GM18861 (cell line): Measurements from ENCODE around the gene NDUFS2.

ENCODE experiments used
- ATAC-seq: cut with Tn5 transposase; IDR thresholded peaks from one replicate; pipeline ENCODE4 v1.9.1; 2021; ENCODE audit not compliant: unreplicated experiment

NDUFS2 gene

DNA sequence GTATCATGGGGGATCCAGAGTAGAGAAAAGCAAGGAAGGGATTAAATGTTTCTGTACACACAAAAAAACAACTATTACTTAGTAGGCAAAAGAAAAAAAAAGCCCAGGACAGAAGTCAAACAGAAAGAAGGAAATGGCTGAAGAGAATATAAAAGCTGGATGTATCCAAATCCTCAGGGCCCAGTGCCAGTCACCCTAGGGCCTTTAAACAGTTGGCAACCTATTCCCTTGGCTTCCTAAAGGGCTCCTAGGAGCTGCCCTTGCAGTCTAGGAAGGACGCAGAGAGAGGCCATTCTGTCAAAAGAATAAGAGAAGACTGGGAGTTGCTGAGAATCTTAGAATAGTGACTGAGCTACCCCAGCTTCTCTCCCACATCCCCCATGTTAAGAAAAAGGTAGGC is 29.8 kb upstream of the NDUFS2 start:
- no peak for ATAC-seq

DNA sequence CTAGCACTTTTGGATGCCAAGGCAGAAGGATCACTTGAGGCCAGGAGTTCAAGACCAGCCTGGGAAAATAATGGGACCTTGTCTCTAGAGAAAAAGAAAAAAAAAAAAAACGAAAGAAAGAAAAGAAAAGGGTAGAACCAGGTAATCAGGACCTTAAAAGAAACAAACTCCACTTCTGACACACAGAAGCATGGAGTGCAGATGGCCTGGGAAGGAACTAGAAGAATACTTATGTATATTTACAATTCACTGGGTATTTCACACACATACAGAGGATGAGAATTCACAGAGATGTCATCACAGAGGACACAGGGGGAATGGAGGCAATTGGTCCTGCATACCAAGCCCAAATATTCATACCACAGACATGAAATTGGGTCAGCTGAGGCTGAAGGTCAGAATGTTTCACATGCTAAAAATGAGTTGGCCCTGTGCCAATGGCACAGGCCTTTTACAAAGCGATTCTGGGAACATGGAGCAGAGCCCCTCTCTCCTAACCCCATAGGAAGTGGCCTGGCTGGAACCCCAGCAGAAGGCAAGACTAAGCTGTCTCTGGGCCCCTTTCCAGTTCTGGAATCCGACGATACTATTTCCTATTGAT is 29.3 kb upstream of the NDUFS2 start:
- ATAC-seq, result no peak

DNA sequence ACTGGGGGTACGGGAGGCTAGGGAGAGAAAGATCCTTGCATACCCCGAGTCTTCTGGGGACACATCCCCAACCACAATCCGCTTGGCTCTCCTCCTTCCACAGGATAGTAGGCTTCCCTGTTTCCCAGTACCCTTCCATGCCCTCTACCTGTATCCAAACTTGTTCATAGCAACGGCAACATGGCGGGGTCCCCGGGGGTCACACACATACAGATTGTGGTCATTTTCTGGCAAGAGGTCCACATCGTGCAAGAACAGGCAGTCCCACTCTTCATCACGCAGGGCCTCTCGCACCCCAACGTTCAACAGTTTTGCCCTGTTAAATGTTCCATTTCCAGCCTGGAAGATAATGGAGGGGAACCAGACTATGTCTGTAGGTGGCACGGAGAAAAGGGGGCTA is 28.5 kb upstream of the NDUFS2 start:
- no peak for ATAC-seq

DNA sequence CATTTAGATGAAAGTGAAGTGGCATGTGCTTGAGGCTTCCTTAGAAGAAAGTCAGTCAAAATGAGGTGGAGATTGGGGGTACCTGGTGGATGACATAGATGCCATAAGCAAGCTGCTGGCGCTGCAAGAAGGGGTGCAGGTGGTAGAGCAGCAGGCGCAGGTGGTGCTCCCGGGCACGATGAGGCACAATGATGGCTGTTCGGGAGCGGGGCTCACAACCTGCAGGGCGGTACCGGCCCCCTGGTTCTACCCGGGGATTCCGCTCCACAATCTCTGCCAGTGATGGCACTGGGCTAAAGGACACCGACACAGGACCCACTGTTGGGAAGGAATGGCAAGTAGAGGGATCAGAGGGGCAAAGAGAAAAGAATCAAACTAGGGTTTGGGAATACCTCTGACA is 27.3 kb upstream of the NDUFS2 start:
- no peak for ATAC-seq

DNA sequence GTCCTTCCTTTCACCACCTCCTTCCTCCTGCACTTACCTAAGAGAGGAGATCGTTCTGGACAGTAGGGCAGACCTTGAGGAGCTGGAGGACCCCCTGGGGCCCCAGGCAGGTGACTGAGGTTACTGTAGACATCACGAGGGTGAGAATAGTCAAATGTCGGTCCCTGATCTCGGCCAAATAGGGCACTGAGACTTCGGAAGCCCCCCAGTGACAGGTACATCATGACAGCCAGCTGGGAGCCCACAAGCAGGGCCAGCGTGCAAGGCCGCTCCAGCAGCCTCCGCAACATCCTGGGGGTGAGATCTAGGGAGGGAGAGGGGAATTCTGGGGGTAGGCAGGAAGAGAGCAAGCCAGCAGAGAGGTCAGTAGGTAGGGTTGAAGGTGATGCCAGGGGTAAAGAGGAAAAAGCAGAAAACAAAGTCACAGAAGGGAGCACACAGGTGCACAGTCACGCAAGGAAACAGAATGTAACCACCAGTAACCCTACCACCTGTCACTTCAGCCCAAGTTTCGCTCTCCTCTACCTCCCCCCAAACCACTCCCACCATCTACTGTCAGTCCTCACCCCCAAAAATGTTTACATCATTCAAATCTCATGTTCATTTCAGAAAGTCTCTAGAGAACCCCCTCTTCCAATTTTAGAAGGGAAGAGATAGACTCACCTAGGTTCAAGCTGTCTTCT is 26.3 kb upstream of the NDUFS2 start:
- no peak for ATAC-seq

DNA sequence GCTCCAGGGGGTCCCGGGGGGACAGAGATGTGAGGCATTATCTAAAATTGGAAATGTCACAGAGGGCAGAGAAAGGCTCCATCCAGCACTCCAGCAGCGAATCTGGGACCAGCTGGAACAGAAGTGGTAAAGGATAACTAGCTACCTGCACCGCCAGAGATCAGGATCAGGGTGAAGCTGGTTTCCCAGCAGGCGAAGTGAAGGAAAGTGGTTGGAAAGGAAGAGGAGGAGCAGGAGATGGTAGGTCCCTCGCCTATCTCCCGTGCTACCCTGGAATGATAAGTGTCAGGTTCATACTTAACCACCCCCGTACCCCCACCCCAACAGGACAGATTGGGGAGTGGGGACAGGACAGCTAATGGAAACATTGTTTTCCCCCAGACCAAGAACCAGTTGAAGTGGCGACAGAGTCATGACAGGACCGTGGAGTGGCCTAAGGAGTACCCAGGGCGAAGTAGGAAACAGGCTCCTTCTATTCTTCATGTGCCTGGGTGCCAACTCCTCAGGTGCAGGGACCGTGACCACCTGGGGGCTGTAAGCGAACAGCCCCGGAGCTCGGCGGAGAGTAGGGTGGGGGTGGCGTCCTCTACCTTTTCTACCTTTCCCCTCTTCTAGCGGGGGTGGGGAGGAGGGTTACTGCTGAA is 25.6 kb upstream of the NDUFS2 start:
- ATAC-seq, result no peak

DNA sequence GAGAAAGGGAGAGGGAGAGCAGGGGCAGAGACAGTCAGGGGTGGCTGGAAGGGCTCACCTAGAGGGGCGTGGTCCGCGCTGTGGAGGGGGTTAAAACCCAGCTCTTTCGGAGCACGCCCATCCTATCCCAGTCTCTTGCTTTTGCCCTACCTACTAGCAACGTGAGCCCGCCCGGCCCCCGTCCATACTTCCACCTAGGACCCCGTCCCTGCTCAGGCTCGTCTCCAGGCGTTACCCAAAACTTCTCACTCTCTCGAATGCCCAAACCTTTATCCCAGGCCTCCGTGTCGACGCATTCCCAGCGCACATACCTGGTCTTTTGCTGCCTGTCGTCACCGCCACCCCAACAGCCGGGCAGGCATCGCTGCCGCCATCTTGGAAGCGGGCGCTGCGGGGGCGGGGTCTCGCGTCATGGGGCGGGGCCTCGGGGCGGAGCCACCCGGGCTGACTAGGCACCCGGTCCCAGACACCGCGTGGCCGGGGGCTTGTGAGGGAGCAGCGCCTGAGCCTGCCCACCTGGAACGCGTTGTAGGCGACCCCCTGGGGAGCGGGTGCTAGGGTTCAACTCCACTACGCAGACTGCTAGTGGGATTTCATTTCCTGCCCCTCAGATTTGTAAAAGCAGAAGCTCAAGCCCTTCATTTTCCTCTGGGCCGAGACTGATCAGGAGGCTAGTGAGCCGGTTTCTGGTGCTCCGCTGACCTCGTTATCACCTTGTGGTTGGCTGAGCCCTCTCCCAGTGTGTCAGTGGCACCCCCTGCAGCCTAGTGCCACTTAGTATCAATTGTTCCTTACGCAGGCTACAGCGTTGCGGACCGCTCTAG is 24.8 kb upstream of the NDUFS2 start, which contains the start of gene B4GALT3:
B4GALT3 (minus strand) TSS at position 396 of the 824 bp plus-strand sequence. CDS start 1,447 bp downstream, outside the sequence.
- ATAC-seq, result peak; percentile 56

DNA sequence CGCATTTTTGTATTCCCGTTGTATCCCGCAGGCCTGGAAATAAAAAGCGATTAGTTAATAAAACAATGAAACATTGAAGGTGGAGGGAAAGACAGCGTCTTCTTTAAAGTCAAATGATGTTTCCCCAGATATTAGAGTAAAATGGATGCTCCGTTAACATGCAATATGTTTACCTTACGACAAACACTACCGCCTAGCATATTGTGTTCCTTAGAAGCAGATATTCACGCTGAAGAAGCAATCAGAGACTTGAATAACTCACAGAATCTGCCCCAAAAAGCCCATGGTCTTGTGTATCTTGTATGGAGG is 24.3 kb upstream of the NDUFS2 start:
- no peak for ATAC-seq

DNA sequence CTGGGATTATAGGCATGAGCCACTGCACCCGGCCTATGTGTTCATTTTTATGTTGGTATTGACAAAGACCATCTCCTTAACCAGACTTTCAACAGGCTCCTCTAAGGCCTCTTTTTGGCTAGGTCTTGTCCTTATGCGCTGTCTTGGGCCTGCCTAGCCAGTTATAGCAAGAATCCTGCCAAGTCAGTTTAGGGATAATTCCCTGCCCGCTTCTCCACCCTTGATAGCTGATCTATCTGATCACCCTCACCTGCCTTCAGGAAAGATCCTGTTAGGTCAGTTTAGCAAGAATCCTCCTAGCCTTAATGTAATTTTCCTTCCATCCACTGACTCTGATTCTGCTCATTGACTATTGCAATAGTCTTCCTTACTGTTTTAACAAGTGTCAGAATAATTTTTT is 22.5 kb upstream of the NDUFS2 start:
- no peak for ATAC-seq

DNA sequence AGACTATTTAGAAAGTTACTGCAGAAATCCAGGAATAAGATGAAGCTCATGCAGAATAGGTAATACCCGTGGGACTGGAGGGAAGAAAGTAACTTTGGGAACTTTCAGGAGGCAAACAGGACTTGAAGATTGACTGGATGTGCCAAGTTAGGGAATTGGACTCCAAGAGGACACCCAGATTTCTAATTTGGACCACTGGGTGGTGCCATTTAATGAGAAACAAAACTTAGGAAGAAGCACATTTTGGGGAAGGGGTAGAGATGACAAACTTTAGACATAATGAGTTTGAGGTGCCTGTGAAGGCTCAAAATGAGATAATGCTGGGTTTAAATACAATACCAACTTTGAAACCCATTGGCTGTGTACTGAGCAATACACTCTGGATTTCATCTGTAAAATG is 21.5 kb upstream of the NDUFS2 start:
- no peak for ATAC-seq

DNA sequence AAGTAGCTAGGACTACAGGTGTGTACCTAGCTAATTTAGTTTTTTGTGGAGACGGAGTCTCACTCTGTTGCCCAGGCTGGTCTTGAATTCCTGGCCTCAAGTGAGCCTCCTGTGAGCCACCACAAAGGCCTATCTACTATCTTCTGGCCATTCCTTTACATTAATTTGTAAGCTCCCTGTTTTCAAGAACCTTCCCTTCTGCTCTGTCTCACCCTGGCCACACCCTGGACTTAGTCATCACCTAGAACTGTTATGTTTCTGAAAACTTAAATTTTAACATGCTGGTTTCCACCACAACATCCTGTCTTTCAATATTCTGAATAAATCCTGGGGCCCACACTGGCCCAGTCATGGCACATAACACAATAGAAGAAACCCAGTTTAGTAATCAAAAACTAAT is 20.0 kb upstream of the NDUFS2 start:
- peak; percentile 46 for ATAC-seq

DNA sequence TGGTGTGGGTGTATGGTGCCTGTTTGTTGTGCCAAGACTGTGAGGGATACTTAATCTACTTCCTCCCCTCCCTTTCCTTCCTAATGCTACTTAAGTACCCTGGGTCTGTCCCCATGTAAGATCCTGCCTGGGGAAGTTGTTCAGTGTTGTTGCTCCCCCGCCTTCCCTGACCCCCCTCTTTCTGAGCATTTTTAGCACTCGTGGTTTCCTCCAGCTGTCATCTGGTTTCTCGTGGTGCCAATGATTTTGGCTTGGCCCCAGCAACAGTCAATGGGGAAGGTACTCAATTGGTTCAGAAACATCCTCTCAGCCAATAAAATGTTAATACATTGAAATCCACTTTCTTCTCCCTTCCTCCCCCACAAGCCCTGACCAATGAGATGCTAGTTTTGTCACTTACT is 16.9 kb upstream of the NDUFS2 start:
- peak; percentile 74 for ATAC-seq

DNA sequence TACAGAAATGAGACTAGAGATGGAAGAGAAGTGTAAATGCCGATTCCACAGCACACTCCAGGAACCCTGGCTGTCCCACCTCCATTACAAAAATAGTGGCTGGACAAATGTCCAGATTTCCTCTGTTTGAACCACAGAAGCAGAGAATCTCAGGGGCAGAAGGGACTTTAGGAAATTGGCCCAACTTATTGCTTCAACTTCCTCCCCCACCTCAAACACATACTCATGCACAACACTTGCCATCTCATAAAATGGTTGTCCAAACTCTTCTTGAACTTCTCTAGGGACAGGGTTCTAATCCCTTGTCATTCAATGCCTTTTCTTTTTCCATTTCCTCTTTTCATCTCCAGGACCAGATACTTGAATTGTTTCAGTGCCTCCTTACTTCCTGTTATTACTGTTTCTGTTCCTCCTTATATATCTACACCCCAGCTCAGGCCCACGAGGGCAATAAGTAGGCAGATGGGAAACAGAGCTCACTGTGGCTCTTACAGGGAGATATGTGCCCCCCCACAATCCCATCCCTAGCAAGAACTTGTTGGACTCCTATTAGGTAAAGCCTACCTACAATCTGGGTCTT is 16.3 kb upstream of the NDUFS2 start:
- peak; percentile 27 for ATAC-seq

DNA sequence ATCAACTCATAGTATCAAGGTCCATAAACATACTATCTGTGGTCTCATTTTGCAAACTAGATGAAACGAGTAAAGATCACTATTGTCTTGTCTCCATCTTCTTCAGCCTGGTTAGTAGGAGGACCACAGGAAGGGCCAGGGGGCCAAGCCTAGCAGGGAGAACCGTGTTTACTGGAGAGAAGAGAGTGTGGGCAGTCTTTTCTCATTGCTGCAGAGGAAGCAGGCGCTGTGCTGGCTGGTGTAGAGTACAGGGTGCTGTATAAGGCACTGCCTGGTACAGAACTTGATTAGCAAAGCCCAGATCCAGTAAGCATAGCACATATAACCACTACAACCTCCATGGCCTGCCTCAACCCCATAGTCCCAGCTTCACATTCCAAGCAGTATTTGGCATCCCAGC is 14.9 kb upstream of the NDUFS2 start:
- ATAC-seq, result no peak

DNA sequence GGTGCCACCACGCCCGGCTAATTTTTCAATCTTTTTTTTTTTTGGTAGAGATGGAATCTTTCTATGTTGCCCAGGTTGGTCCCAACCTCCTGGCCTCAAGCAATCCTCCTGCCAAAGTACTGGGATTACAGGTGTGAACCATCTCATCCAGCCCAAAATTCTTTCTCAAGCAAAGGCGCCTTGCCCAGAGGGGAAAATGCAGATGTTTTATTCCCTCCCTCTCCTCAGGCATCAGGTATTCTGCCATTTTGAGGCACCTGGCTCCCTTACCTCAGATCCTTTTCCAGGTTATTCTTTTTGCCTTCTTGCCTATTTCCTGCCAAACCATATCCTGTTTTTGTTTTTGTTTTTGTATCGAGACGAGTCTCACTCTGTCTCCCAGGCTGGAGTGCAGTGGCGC is 13.8 kb upstream of the NDUFS2 start:
- ATAC-seq, result no peak

DNA sequence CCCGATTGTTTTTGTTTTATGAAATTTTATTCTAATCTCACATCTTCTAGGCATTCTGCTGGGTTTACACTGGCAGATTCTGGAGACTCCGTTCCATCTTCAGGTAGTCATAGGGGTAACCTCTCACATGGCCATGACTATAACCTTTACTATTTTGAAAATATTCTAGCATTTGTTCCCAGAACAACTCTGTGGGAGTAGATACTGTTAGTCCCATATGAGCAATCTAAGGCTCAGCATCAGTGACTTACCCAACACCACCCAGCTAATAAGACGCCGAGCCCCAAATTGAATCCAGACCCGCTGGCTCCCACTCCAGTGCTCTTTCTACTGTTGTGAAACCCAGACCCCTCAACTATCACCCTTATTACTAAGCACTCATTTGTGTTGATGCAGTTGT is 13.1 kb upstream of the NDUFS2 start:
- ATAC-seq, result no peak

DNA sequence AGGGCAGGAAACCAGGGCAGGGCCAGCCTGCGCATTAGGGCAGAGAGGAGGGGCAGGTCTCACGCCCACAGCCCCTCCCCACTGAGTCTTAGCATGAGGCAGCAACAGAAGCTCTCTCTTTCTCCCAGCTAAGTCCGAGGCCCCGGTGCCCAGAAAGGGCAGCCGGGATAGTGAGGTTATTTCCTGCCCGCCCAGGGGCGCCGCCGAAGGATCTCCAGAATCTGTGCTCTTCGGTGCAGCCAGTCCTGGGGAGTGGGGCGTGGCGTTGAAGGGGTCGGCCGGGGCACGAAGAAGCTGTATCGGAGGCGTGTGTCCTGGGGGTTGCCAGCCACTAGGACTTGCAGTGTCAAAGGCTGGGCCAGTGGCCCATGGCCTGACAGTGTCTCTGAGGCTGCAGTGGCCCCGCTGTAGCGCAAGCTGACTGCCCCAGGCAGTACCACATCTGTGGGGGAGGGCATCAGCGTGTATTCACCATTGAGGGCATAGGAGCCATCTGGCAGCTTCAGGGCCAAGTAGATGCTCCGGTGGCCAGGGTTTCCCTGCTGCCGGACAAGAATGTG is 11.1 kb upstream of the NDUFS2 start:
- no peak for ATAC-seq

DNA sequence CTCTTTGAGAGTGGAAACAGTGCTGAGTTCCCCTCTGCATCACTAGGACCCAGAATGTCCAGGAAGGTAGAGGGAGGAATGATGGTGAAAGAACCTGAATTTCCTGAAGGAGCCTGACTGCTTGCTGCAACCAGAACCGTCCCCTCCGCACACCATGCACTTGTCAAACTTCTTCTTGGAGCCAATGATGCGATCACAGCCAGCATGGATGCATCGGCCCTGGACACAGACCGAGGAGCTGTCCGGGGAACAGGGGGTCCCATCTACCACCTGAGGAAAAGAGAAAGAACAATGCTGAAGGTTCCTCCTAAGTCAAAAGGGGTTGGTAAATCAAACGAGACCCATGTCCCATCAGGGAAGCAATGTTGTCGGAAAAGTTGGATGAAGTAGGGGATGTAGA is 10.2 kb upstream of the NDUFS2 start:
- ATAC-seq, result no peak

DNA sequence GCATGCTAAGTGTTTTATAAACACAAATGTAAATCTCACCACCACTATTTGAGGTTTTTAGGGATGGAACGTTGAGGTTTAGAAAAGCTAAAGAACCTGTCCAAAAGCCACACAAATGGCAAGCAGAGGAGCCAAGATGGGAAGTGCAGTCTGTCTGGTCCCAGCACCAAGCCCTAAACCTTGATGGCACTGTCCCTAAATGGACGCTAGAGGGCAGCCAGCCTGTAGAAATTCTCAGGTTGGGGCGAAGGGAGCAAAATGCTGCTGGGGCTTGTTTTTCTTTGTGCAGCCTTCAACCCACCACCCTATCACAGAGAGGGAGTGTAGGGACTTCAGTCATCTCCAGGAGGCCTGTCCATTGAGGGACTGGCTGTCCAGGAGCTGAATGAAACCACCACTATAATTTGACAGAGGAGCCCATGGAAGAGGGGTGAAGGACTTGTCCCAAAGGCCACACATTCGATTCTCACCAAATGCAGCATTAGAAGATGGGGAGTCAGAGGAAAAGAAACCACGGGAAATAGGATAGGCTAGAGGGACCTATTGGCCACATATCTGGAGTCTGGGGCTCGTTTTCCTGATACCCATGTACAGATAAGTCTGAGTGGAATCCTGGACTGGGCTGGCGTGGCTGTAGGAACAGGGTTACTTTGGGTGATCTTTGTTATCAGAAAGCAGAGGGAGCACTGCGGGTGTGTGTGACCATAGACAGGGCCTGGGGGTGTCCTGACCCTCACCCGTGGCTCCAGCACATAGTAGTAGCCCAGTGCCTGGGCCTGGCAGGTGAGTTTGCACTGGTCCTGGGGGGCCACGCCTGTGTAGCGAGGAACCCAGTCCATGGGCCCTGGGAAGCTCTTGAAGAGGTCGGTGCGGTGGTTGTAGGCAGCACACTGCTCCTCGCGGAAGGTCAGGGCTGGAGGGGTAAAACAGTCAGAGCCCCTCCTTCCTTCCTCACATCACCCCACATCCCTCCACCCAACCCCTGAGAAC is 9.4 kb upstream of the NDUFS2 start:
- ATAC-seq, result peak; percentile 50
